ENCODE data around the gene COL20A1.

GRCh38 chr20:63294536-63294900 is 1.5 kb downstream of the COL20A1 start:
- TF ChIP-seq ZNF561 (tag by site-specific recombination; IDR thresholded peaks at IDR 0.05; ENCODE audit: borderline replicate concordance), result no peak
- no peak for TF ChIP-seq ZNF354C (tag by site-specific recombination; IDR thresholded peaks at IDR 0.05; ENCODE audit: borderline replicate concordance, low read depth)
- no peak for TF ChIP-seq CTCF (tag by site-specific recombination; IDR thresholded peaks at IDR 0.05)
- TF ChIP-seq ZNF280D (tag by site-specific recombination; IDR thresholded peaks at IDR 0.05), result no peak
- TF ChIP-seq ZSCAN30 (tag by site-specific recombination; IDR thresholded peaks at IDR 0.05), result no peak
- no peak for TF ChIP-seq REST (tag by site-specific recombination; IDR thresholded peaks at IDR 0.05)

All from HEK293 (cell line).